Smooth muscle cell (in vitro differentiated cells): ENCODE results near the gene ATP2C1. TPM values are rescaled to one million over a fixed set of nuclear protein-coding genes. Genes with fewer than 3 reads are reported as not detected.

ENCODE experiments used
- DNase-seq: peaks from one replicate; lab custom pipeline; 2025; ENCODE audit not compliant: unreplicated experiment; lab: John Stamatoyannopoulos, UW
- H2AFZ ChIP-seq: fragments of 200-600 bp; sonication (generic); 2 replicates; pipeline ENCODE4 v1.6.0; 2016; ENCODE audit warnings: antibody characterized with exemption, low read depth, mild to moderate bottlenecking
- H3F3A ChIP-seq: fragments of 200-600 bp; sonication (generic); 2 replicates; pipeline ENCODE4 v1.6.0; 2017; ENCODE audit warnings: antibody characterized with exemption, low read depth
- H3K27ac ChIP-seq: fragments of 200-600 bp; sonication (generic); 2 replicates; pipeline ENCODE4 v1.5.1; 2016; ENCODE audit warnings: low read depth, mild to moderate bottlenecking
- H3K27me3 ChIP-seq: fragments of 200-600 bp; sonication (generic); 2 replicates; pipeline ENCODE4 v1.6.1; 2016; ENCODE audit warnings: low read depth, mild to moderate bottlenecking
- H3K36me3 ChIP-seq: fragments of 200-600 bp; sonication (generic); 2 replicates; pipeline ENCODE4 v1.5.1; 2016; ENCODE audit warnings: low read depth
- H3K4me1 ChIP-seq: fragments of 200-600 bp; sonication (generic); 2 replicates; pipeline ENCODE4 v1.5.1; 2016; ENCODE audit warnings: low read depth
- H3K4me2 ChIP-seq: fragments of 200-600 bp; sonication (generic); 2 replicates; pipeline ENCODE4 v1.6.0; 2016; ENCODE audit warnings: mild to moderate bottlenecking
- H3K4me3 ChIP-seq: fragments of 200-600 bp; sonication (generic); 2 replicates; pipeline ENCODE4 v1.5.1; 2016; ENCODE audit warnings: mild to moderate bottlenecking
- H3K79me2 ChIP-seq: fragments of 200-600 bp; sonication (generic); 2 replicates; pipeline ENCODE4 v1.6.0; 2016; ENCODE audit warnings: low read depth, mild to moderate bottlenecking
- H3K9ac ChIP-seq: fragments of 200-600 bp; sonication (generic); 2 replicates; pipeline ENCODE4 v1.6.0; 2016; ENCODE audit warnings: low read depth
- H3K9me3 ChIP-seq: fragments of 200-600 bp; sonication (generic); replicated peaks from 2 replicates; pipeline ENCODE4 v1.5.1; 2016; ENCODE audit warnings: low read depth
- H4K20me1 ChIP-seq: fragments of 200-600 bp; sonication (generic); 2 replicates; pipeline ENCODE4 v1.6.0; 2016; ENCODE audit warnings: low read depth
- WGBS: methylation state at CpG from one replicate; pipeline ENCODE4 v1.1.7; 2016; ENCODE audit warnings: low lambda C conversion rate; 5-methylcytosine and 5-hydroxymethylcytosine counted together
- polyA plus RNA-seq: library from polyadenylated mRNA; unstranded; fragments of >200 nt; fragmentation: Nextera tagmentation; extraction: Ambion mirVana; gene quantifications from 2 replicates; pipeline ENCODE4 v1.2.1, GENCODE V29; 2016
- total RNA-seq: library from RNA; depleted of rRNA; stranded (reverse); fragments of >200 nt; gene quantifications from 2 replicates; pipeline ENCODE4 v1.2.3, GENCODE V29; 2014
- TF ChIP-seq, protein P1 (sequence below): fragments of 200-600 bp; sonication (generic); IDR thresholded peaks from 2 replicates; pipeline ENCODE4 v1.5.1; 2017; ENCODE audit warnings: borderline replicate concordance, mild to moderate bottlenecking, antibody characterized with exemption; ENCODE audit not compliant: insufficient read depth, poor library complexity, severe bottlenecking

The ATP2C1 gene
- total and polyA plus RNA-seq, 2 experiments from 2014 or later: 36.0 to 85.9 TPM

DNA sequence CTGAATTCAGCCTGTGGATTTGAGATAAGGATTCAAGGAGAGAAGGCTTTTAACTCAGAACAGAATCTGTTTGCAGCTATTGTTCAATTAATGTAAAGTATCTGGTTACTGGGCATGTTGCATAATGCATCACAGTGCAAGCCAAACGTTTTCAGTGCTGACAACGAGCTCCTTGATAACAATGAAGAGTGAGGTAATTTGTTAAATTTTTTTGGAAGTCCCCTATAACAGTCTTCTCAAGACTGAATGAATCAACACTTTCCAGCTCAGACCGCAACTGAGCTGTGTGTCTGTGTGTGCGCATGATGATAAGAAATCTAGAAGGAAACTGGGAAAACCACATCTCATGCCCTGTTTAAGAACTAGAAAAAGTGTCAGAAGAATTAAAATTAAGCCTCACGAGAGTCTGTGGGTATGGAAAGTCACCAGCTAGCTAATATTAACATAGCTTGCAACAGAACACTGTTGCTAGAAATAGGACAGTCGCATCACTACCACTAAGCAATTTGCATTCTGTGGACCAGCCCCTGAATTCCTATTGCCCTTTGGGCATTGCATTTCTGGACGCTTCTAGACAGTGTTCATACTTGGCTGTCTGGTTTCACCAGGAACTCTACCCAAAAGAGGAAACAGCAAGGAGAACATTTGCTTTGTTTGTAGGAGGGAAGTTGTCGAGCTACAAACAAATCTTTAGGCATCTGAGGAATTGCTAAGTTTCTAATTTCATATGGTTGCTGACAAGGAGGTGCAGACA is 43.7 kb upstream of the ATP2C1 start:
- H3K27me3 ChIP-seq: peaks cover 28% of the 10 kb centered on the region
- H3F3A ChIP-seq: peaks cover 4% of the 10 kb centered on the region
- 3% methylated on average over 8 of the region's 8 CpGs for WGBS
- no peaks in the 10 kb centered on the region for H4K20me1 ChIP-seq
- H3K9me3 ChIP-seq: no peaks in the 10 kb centered on the region
- H3K4me3 ChIP-seq: no peak overlapping the region
- H3K4me1 ChIP-seq: peaks cover 8% of the 10 kb centered on the region
- H3K36me3 ChIP-seq: no peaks in the 10 kb centered on the region
- H2AFZ ChIP-seq: no peak overlapping the region
- peak overlapping the region; percentile 71 for H3K9ac ChIP-seq
- TF ChIP-seq, protein P1, sequence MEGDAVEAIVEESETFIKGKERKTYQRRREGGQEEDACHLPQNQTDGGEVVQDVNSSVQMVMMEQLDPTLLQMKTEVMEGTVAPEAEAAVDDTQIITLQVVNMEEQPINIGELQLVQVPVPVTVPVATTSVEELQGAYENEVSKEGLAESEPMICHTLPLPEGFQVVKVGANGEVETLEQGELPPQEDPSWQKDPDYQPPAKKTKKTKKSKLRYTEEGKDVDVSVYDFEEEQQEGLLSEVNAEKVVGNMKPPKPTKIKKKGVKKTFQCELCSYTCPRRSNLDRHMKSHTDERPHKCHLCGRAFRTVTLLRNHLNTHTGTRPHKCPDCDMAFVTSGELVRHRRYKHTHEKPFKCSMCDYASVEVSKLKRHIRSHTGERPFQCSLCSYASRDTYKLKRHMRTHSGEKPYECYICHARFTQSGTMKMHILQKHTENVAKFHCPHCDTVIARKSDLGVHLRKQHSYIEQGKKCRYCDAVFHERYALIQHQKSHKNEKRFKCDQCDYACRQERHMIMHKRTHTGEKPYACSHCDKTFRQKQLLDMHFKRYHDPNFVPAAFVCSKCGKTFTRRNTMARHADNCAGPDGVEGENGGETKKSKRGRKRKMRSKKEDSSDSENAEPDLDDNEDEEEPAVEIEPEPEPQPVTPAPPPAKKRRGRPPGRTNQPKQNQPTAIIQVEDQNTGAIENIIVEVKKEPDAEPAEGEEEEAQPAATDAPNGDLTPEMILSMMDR: no peak
- H3K79me2 ChIP-seq: no peaks in the 10 kb centered on the region
- no peak for DNase-seq
- H3K4me2 ChIP-seq: peak overlapping the region; percentile 69
- H3K27ac ChIP-seq: peak overlapping the region; percentile 76

DNA sequence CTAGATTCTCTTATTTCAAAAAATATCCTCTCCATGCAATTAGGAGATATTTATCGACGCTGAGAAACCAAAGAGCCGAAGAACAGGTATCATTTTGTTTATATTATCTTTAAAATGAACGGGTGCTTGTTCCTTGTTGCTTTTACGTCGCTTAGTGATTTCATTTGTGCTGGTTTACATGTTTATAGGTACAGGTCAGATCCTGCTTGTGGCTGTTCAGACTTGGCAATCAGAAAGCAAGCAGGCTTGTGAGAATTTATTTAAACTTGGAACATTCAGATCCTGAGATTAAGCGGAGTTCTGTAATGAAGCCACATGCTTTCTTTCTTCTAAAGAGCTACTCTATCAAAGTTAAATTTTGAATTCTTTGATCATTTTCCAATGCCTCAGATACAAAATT is 43.0 kb upstream of the ATP2C1 start:
- H3K9ac ChIP-seq: peak overlapping the region; percentile 71
- TF ChIP-seq, protein P1: no peak
- H3F3A ChIP-seq: peaks cover 4% of the 10 kb centered on the region
- DNase-seq: no peak
- peak overlapping the region; percentile 69 for H3K4me2 ChIP-seq
- peaks cover 22% of the 10 kb centered on the region for H3K27me3 ChIP-seq
- WGBS: 81% methylated on average over 7 of the region's 7 CpGs
- H3K27ac ChIP-seq: peak overlapping the region; percentile 76
- no peak overlapping the region for H3K4me3 ChIP-seq
- H3K36me3 ChIP-seq: no peaks in the 10 kb centered on the region
- H4K20me1 ChIP-seq: no peaks in the 10 kb centered on the region
- no peaks in the 10 kb centered on the region for H3K79me2 ChIP-seq
- peaks cover 8% of the 10 kb centered on the region for H3K4me1 ChIP-seq
- H2AFZ ChIP-seq: no peak overlapping the region
- H3K9me3 ChIP-seq: no peaks in the 10 kb centered on the region

DNA sequence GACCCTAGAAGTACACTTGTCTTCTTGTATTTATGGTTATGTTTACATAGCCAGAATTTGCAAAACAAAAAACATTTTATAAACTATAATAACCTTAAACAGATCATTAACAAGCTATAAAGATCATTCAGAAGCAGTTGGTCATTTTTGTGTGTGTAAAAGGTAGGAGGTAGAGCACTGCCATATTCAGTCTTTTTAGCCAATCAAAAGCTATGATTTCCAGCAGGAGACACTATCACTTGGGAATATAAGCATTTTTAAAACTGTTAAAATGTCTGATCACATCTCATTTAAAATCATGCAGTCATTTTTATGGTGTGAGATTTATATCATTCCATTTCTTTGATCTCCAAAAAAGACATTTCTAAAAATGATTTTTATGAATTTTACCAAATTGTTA is 42.6 kb upstream of the ATP2C1 start:
- TF ChIP-seq, protein P1: no peak
- Histone ChIP-seq H3K4me2 (peak overlapping the region; percentile 69), H3K4me1 (peaks cover 8% of the 10 kb centered on the region), H3K9ac (peak overlapping the region; percentile 71), H2AFZ (no peak overlapping the region), H4K20me1 (no peaks in the 10 kb centered on the region), H3K27ac (peak overlapping the region; percentile 76), H3K9me3 (no peaks in the 10 kb centered on the region), H3K27me3 (peaks cover 17% of the 10 kb centered on the region), H3K79me2 (no peaks in the 10 kb centered on the region), H3K36me3 (no peaks in the 10 kb centered on the region), H3F3A (peaks cover 4% of the 10 kb centered on the region), H3K4me3 (no peak overlapping the region)
- DNase-seq: no peak

DNA sequence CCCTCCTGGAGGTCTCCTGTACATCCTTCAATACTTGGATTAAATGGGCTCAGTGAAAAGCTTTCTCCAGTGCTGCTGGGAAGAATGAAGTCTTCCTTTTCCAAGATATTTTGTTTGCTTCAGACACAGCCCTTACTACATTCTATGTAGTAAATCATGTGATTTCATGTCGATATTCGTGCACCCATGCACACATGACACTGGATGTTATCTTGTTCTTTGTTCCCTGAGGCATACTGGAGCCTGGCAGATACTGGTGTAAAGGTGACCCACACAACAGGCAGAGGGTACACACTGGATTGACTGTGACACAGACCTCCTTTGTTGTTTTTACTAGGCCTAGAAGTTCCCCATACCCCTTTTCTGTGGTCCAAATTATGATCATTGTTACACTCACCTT is 40.3 kb upstream of the ATP2C1 start:
- H3K79me2 ChIP-seq: no peaks in the 10 kb centered on the region
- DNase-seq: no peak
- no peak overlapping the region for H3K4me2 ChIP-seq
- 91% methylated on average over 2 of the region's 2 CpGs for WGBS
- no peak overlapping the region for H2AFZ ChIP-seq
- H3K4me3 ChIP-seq: no peak overlapping the region
- H3F3A ChIP-seq: peaks cover 4% of the 10 kb centered on the region
- no peak overlapping the region for H3K9ac ChIP-seq
- TF ChIP-seq, protein P1: no peak
- peaks cover 11% of the 10 kb centered on the region for H3K27me3 ChIP-seq
- H3K9me3 ChIP-seq: no peaks in the 10 kb centered on the region
- no peaks in the 10 kb centered on the region for H3K36me3 ChIP-seq
- H3K27ac ChIP-seq: no peak overlapping the region
- H4K20me1 ChIP-seq: no peaks in the 10 kb centered on the region
- H3K4me1 ChIP-seq: peaks cover 8% of the 10 kb centered on the region
